NCI-H69 (cell line): ENCODE data around the gene PKHD1.

Experiments
- DNase-seq: peaks from one replicate; lab custom pipeline; 2025; lab: John Stamatoyannopoulos, UW

The PKHD1 gene

GRCh38 chr6:52087498-52087999 lies at the start of gene PKHD1:
PKHD1 (minus strand) TSS chr6:52087613; CDS start chr6:52084933, 2,680 bp downstream.
- peak; percentile 23 for DNase-seq

GRCh38 chr6:52136934-52137467 lies 49.6 kb upstream of the PKHD1 start:
- peak; percentile 16 for DNase-seq

GRCh38 chr6:52136055-52136454 lies 48.6 kb upstream of the PKHD1 start:
- DNase-seq = no peak

- DNase-seq = no peak
Measured at GRCh38 chr6:52135217-52135616, 47.8 kb upstream of the PKHD1 start.

GRCh38 chr6:52134011-52134410 lies 46.6 kb upstream of the PKHD1 start:
- no peak for DNase-seq

GRCh38 chr6:52133324-52133723 lies 45.9 kb upstream of the PKHD1 start:
- no peak for DNase-seq

GRCh38 chr6:52132292-52132691 lies 44.9 kb upstream of the PKHD1 start:
- no peak for DNase-seq

- no peak for DNase-seq
Measured at GRCh38 chr6:52130440-52130839, 43.0 kb upstream of the PKHD1 start.

- DNase-seq = no peak
Measured at GRCh38 chr6:52127957-52128356, 40.5 kb upstream of the PKHD1 start.

GRCh38 chr6:52126231-52126630 lies 38.8 kb upstream of the PKHD1 start:
- no peak for DNase-seq

- no peak for DNase-seq
Measured at GRCh38 chr6:52125572-52125971, 38.2 kb upstream of the PKHD1 start.

GRCh38 chr6:52125139-52125538 lies 37.7 kb upstream of the PKHD1 start:
- DNase-seq = no peak

- DNase-seq = no peak
Measured at GRCh38 chr6:52124126-52125121, 37.0 kb upstream of the PKHD1 start.

- no peak for DNase-seq
Measured at GRCh38 chr6:52123251-52123650, 35.8 kb upstream of the PKHD1 start.

GRCh38 chr6:52117352-52117751 lies 29.9 kb upstream of the PKHD1 start:
- no peak for DNase-seq

GRCh38 chr6:52116605-52116948 lies 29.2 kb upstream of the PKHD1 start:
- no peak for DNase-seq

- DNase-seq = no peak
Measured at GRCh38 chr6:52115891-52116604, 28.6 kb upstream of the PKHD1 start.

GRCh38 chr6:52115145-52115741 lies 27.8 kb upstream of the PKHD1 start:
- DNase-seq = no peak

GRCh38 chr6:52109171-52109571 lies 21.8 kb upstream of the PKHD1 start:
- DNase-seq = no peak

GRCh38 chr6:52108128-52108527 lies 20.7 kb upstream of the PKHD1 start:
- DNase-seq = no peak

- peak; percentile 30 for DNase-seq
Measured at GRCh38 chr6:52106994-52107393, 19.6 kb upstream of the PKHD1 start.

- no peak for DNase-seq
Measured at GRCh38 chr6:52104979-52105378, 17.6 kb upstream of the PKHD1 start.
